ENCODE measurements around the gene BUB1B.

The BUB1B gene

GRCh38 chr15:40183636-40184463, 23.0 kb downstream of the BUB1B start:
- peaks cover 9% of the 10 kb centered on the region for H3K79me2 ChIP-seq (ENCODE audit: insufficient read depth, low read depth)
- H3K4me2 ChIP-seq: no peak overlapping the region
- H3K27ac ChIP-seq: no peak overlapping the region
- H3K27me3 ChIP-seq (ENCODE audit: insufficient read depth, low read depth): no peaks in the 10 kb centered on the region
- no peak for TF ChIP-seq CTCF (conservative IDR thresholded peaks at IDR 0.05; ENCODE audit: low read depth, low read length)
- no peaks in the 10 kb centered on the region for H4K20me1 ChIP-seq (ENCODE audit: insufficient read depth)
- no peak overlapping the region for H3K9ac ChIP-seq
- H3K4me3 ChIP-seq (IDR thresholded peaks at IDR 0.05; ENCODE audit: insufficient read depth, low read depth, low read length): no peak overlapping the region
- peaks cover 4% of the 10 kb centered on the region; the same call in 1 of the 2 replicates for H3K36me3 ChIP-seq (ENCODE audit: insufficient read depth)
- peaks cover 36% of the 10 kb centered on the region for H3K4me1 ChIP-seq (ENCODE audit: low read depth, poor library complexity, severe bottlenecking)
- no peak overlapping the region for H2AFZ ChIP-seq (ENCODE audit: low read depth)

- no peaks in the 10 kb centered on the region; the same call in 1 of the 2 replicates for H4K20me1 ChIP-seq (ENCODE audit: insufficient read depth)
- H3K9ac ChIP-seq: no peak overlapping the region
- no peak for TF ChIP-seq CTCF (conservative IDR thresholded peaks at IDR 0.05; ENCODE audit: low read depth, low read length)
- H3K4me3 ChIP-seq (IDR thresholded peaks at IDR 0.05; ENCODE audit: insufficient read depth, low read depth, low read length): no peak overlapping the region
- peaks cover 34% of the 10 kb centered on the region for H3K4me1 ChIP-seq (ENCODE audit: low read depth, poor library complexity, severe bottlenecking)
- H3K79me2 ChIP-seq (ENCODE audit: insufficient read depth, low read depth): peaks cover 34% of the 10 kb centered on the region
- no peaks in the 10 kb centered on the region for H3K27me3 ChIP-seq (ENCODE audit: insufficient read depth, low read depth)
- no peak overlapping the region for H3K27ac ChIP-seq
- H3K4me2 ChIP-seq: peak overlapping the region; percentile 44; the same call in 1 of the 2 replicates
- H2AFZ ChIP-seq (ENCODE audit: low read depth): no peak overlapping the region
- peaks cover 22% of the 10 kb centered on the region; the same call in 1 of the 2 replicates for H3K36me3 ChIP-seq (ENCODE audit: insufficient read depth)
Observed at GRCh38 chr15:40190591-40190990, 29.7 kb downstream of the BUB1B start.

GRCh38 chr15:40192942-40193341, 32.1 kb downstream of the BUB1B start:
- no peak overlapping the region for H3K4me3 ChIP-seq (IDR thresholded peaks at IDR 0.05; ENCODE audit: insufficient read depth, low read depth, low read length)
- no peak overlapping the region for H3K9ac ChIP-seq
- peaks cover 38% of the 10 kb centered on the region for H3K4me1 ChIP-seq (ENCODE audit: low read depth, poor library complexity, severe bottlenecking)
- no peaks in the 10 kb centered on the region; the same call in 1 of the 2 replicates for H4K20me1 ChIP-seq (ENCODE audit: insufficient read depth)
- no peak for TF ChIP-seq CTCF (conservative IDR thresholded peaks at IDR 0.05; ENCODE audit: low read depth, low read length)
- no peak overlapping the region for H3K4me2 ChIP-seq
- H3K27ac ChIP-seq: no peak overlapping the region
- no peaks in the 10 kb centered on the region for H3K27me3 ChIP-seq (ENCODE audit: insufficient read depth, low read depth)
- H3K36me3 ChIP-seq (ENCODE audit: insufficient read depth): peaks cover 30% of the 10 kb centered on the region; the same call in 1 of the 2 replicates
- no peak overlapping the region for H2AFZ ChIP-seq (ENCODE audit: low read depth)
- peaks cover 46% of the 10 kb centered on the region for H3K79me2 ChIP-seq (ENCODE audit: insufficient read depth, low read depth)

GRCh38 chr15:40197434-40197833, 36.6 kb downstream of the BUB1B start:
- H3K9ac ChIP-seq: no peak overlapping the region
- H3K27ac ChIP-seq: no peak overlapping the region
- H4K20me1 ChIP-seq (ENCODE audit: insufficient read depth): no peaks in the 10 kb centered on the region; the same call in 1 of the 2 replicates
- peaks cover 21% of the 10 kb centered on the region for H3K4me1 ChIP-seq (ENCODE audit: low read depth, poor library complexity, severe bottlenecking)
- H3K27me3 ChIP-seq (ENCODE audit: insufficient read depth, low read depth): no peaks in the 10 kb centered on the region
- no peak overlapping the region for H2AFZ ChIP-seq (ENCODE audit: low read depth)
- H3K4me3 ChIP-seq (IDR thresholded peaks at IDR 0.05; ENCODE audit: insufficient read depth, low read depth, low read length): no peak overlapping the region
- TF ChIP-seq CTCF (conservative IDR thresholded peaks at IDR 0.05; ENCODE audit: low read depth, low read length): no peak
- H3K4me2 ChIP-seq: no peak overlapping the region
- peaks cover 37% of the 10 kb centered on the region; the same call in 1 of the 2 replicates for H3K79me2 ChIP-seq (ENCODE audit: insufficient read depth, low read depth)
- peaks cover 35% of the 10 kb centered on the region; the same call in 1 of the 2 replicates for H3K36me3 ChIP-seq (ENCODE audit: insufficient read depth)

Data from KMS-11 (cell line).